SU-DHL-6 (cell line): Measurements from ENCODE around the gene NEB.
"Not testable (repeated sequence)": the region's sequence is repeated elsewhere in the genome, so short reads cannot be mapped to it uniquely, and the experiment has no call there.

ENCODE experiments used
- H2AFZ ChIP-seq: fragments of 200-600 bp; sonication (generic); 2 replicates; pipeline ENCODE4 v1.6.1; 2014; ENCODE audit warnings: low read depth, mild to moderate bottlenecking, moderate library complexity, mixed read lengths, antibody characterized with exemption, low read length; ENCODE audit not compliant: severe bottlenecking
- H3F3A ChIP-seq: fragments of 200-600 bp; shearing (Covaris generic); 2 replicates; pipeline ENCODE4 v1.6.0; 2016; ENCODE audit warnings: antibody characterized with exemption, mild to moderate bottlenecking; ENCODE audit not compliant: insufficient read depth
- H3K27ac ChIP-seq: fragments of 200-600 bp; sonication (generic); 2 replicates; pipeline ENCODE4 v1.5.1; 2016; ENCODE audit warnings: low read depth, mild to moderate bottlenecking, low read length, moderate library complexity, mixed read lengths
- H3K27me3 ChIP-seq: fragments of 200-600 bp; sonication (generic), shearing (Covaris generic); 2 replicates; pipeline ENCODE4 v1.6.0; 2014; ENCODE audit warnings: mild to moderate bottlenecking, low read length
- H3K36me3 ChIP-seq: fragments of 200-600 bp; sonication (generic); 2 replicates; pipeline ENCODE4 v1.6.1; 2014; ENCODE audit warnings: mild to moderate bottlenecking, low read length, mixed read lengths
- H3K4me2 ChIP-seq: fragments of 300-600, 200-600 bp; shearing (Covaris generic), sonication (generic); 2 replicates; pipeline ENCODE4 v1.6.0; 2014; ENCODE audit warnings: low read length, low read depth, mild to moderate bottlenecking; ENCODE audit not compliant: poor library complexity, severe bottlenecking
- H3K4me3 ChIP-seq: fragments of 200-600 bp; sonication (generic); 2 replicates; pipeline ENCODE4 v1.5.1; 2014; ENCODE audit warnings: antibody characterized with exemption, low read length, mild to moderate bottlenecking, mixed read lengths; ENCODE audit not compliant: insufficient read depth, poor library complexity, severe bottlenecking
- H3K79me2 ChIP-seq: fragments of 200-600 bp; sonication (generic); 2 replicates; pipeline ENCODE4 v1.6.1; 2014; ENCODE audit warnings: mild to moderate bottlenecking, low read length, moderate library complexity; ENCODE audit not compliant: insufficient read depth
- H3K9ac ChIP-seq: fragments of 200-600 bp; sonication (generic); 2 replicates; pipeline ENCODE4 v1.7.0; 2014; ENCODE audit warnings: mild to moderate bottlenecking, low read length
- H3K9me2 ChIP-seq: fragments of 200-600 bp; sonication (generic); replicated peaks from 2 replicates; pipeline ENCODE4 v1.6.1; 2014; ENCODE audit warnings: low read length; ENCODE audit not compliant: insufficient read depth
- H3K9me3 ChIP-seq: fragments of 200-600 bp; sonication (generic); 2 replicates; pipeline ENCODE4 v1.6.1; 2014; ENCODE audit warnings: low read length, mixed read lengths; ENCODE audit not compliant: insufficient read depth
- H4K20me1 ChIP-seq: fragments of 200-600 bp; sonication (generic); 2 replicates; pipeline ENCODE4 v1.6.1; 2014; ENCODE audit warnings: low read depth, mild to moderate bottlenecking, antibody characterized with exemption, low read length, moderate library complexity, mixed read lengths
- CTCF ChIP-seq: fragments of 200-600 bp; sonication (generic); IDR thresholded peaks from one replicate; pipeline ENCODE4 v1.5.1; 2017; ENCODE audit warnings: antibody characterized with exemption, mild to moderate bottlenecking, low read length, moderate library complexity; ENCODE audit not compliant: insufficient read depth, poor library complexity, severe bottlenecking
- EZH2phosphoT487 ChIP-seq: fragments of 200-600 bp; sonication (generic), shearing (Covaris generic); conservative IDR thresholded peaks from 2 replicates; pipeline ENCODE4 v1.6.1; 2018; ENCODE audit warnings: mild to moderate bottlenecking, antibody characterized with exemption, low read length, moderate library complexity, mixed read lengths

Gene NEB

GRCh38 chr2:151753540-151753939 is 19.3 kb upstream of the NEB start:
- Histone ChIP-seq H3K27ac (no peak overlapping the region), H4K20me1 (no peaks in the 10 kb centered on the region), H3K4me3 (no peak overlapping the region), H3K9me3 (no peaks in the 10 kb centered on the region), H3K9ac (no peak overlapping the region), H3F3A (no peaks in the 10 kb centered on the region), H3K36me3 (no peaks in the 10 kb centered on the region), H3K9me2 (no peaks in the 10 kb centered on the region), H3K27me3 (no peaks in the 10 kb centered on the region), H3K79me2 (no peaks in the 10 kb centered on the region), H3K4me2 (no peak overlapping the region), H2AFZ (no peak overlapping the region)
- TF ChIP-seq EZH2phosphoT487 (no peak), CTCF (no peak)

GRCh38 chr2:151745261-151745660 is 11.0 kb upstream of the NEB start:
- H3K4me2 ChIP-seq, H4K20me1 ChIP-seq: not testable (repeated sequence)

GRCh38 chr2:151730262-151730975 is 3.9 kb downstream of the NEB start:
- no peaks in the 10 kb centered on the region for H3K9me3 ChIP-seq
- H3K9me2 ChIP-seq = no peaks in the 10 kb centered on the region
- no peaks in the 10 kb centered on the region for H3K27me3 ChIP-seq
- no peaks in the 10 kb centered on the region for H3K79me2 ChIP-seq
- no peak overlapping the region for H3K4me3 ChIP-seq
- no peak overlapping the region for H3K9ac ChIP-seq
- no peaks in the 10 kb centered on the region for H4K20me1 ChIP-seq
- no peak for TF ChIP-seq EZH2phosphoT487
- TF ChIP-seq CTCF = no peak
- no peak overlapping the region for H2AFZ ChIP-seq
- no peaks in the 10 kb centered on the region for H3K36me3 ChIP-seq
- H3K4me2 ChIP-seq = no peak overlapping the region
- no peaks in the 10 kb centered on the region for H3F3A ChIP-seq
- no peak overlapping the region for H3K27ac ChIP-seq

More at GRCh38 chr2:151745261-151745660, 11.0 kb upstream of the NEB start:
- H3K36me3 ChIP-seq, H3K27ac ChIP-seq, H3K27me3 ChIP-seq, H3K9ac ChIP-seq, H3K4me3 ChIP-seq, H3K9me3 ChIP-seq, H3F3A ChIP-seq, H2AFZ ChIP-seq, H3K9me2 ChIP-seq, H3K79me2 ChIP-seq: not testable (repeated sequence)

- no peaks in the 10 kb centered on the region for H3F3A ChIP-seq
- no peak for TF ChIP-seq CTCF
- no peak for TF ChIP-seq EZH2phosphoT487
- H3K9me3 ChIP-seq = no peaks in the 10 kb centered on the region
- no peaks in the 10 kb centered on the region for H3K9me2 ChIP-seq
- no peak overlapping the region for H3K27ac ChIP-seq
- no peaks in the 10 kb centered on the region for H3K27me3 ChIP-seq
- H3K79me2 ChIP-seq = no peaks in the 10 kb centered on the region
- no peaks in the 10 kb centered on the region for H4K20me1 ChIP-seq
- no peaks in the 10 kb centered on the region for H3K36me3 ChIP-seq
- H3K4me3 ChIP-seq = no peak overlapping the region
- H2AFZ ChIP-seq = no peak overlapping the region
- H3K4me2 ChIP-seq = no peak overlapping the region
- no peak overlapping the region for H3K9ac ChIP-seq
These were observed 4.4 kb downstream of the NEB start for GRCh38 chr2:151729837-151730236.
